HG03442 (cell line): ENCODE measurements around the gene CD82.

ENCODE experiments used
- ATAC-seq: cut with Tn5 transposase; IDR thresholded peaks from one replicate; pipeline ENCODE4 v1.9.1; 2021; ENCODE audit warnings: mild to moderate bottlenecking, moderate library complexity; ENCODE audit not compliant: unreplicated experiment

Gene CD82

GRCh38 chr11:44597358-44598012 is 32.0 kb downstream of the CD82 start:
- ATAC-seq, result peak; percentile 7

DNA sequence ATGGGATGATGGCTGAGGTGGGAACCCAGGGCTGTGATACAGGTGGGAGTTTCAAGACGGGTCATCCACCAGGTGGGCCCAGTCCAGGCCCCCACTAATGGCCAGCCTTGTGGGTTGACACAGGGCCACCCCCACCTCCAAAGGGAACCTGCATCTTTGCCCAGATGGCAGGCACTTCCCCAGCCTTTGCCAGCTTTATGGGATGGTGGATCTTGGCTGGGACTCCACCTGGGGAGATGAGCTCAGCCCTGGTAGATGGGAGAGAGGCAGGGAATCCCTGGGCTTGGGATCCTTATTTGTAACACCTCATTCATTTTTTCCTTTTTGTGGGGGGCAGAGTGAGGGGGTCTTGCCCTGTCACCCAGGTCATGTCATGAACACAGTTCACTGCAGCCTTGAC is 33.4 kb downstream of the CD82 start:
- no peak for ATAC-seq

DNA sequence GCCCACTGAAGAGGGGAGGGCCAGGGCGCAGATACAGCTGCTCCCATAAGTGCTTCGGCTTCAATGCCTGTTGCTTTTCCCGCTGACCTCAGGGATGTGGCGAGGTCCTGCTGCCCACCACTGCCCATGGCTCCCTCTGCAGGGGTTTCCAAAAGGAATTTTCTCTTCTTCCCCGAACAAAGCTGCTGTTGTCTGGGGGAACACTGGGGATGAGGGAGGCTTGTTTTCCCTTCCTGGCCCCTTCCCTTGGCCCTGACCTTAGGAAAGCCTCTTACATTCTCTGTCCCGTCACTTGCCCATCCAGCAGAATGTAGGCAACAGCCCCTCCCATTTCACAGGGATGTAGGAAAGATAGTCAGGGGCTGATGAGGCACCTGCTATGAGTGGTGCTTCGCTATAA is 34.8 kb downstream of the CD82 start:
- no peak for ATAC-seq

DNA sequence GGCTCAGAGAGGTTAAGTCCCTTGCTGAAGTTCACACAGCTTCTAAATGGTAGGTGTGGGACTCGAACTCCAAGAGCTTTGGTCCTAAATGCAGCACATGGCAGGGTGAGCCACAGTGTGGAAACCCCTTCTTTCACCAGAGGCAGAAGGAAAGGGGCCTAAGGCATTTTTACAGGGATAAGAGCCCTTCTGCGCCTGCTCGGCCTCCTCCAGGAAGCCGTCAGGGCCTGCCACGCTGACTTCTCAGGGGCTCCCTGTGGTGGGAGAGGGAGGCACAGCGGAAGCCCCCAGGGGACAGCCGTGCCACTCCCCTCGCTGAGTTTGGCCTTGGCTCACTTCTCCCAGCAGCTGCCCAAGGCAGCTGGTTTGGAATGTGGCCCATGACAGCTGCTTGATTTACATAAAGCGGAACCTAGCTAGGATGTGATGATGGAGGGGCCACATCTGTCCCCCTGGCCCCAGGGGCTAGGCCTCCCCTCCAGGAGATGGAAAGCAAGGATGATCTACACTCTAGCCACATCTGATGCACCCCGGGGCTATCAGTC is 35.4 kb downstream of the CD82 start:
- peak; percentile 21 for ATAC-seq

DNA sequence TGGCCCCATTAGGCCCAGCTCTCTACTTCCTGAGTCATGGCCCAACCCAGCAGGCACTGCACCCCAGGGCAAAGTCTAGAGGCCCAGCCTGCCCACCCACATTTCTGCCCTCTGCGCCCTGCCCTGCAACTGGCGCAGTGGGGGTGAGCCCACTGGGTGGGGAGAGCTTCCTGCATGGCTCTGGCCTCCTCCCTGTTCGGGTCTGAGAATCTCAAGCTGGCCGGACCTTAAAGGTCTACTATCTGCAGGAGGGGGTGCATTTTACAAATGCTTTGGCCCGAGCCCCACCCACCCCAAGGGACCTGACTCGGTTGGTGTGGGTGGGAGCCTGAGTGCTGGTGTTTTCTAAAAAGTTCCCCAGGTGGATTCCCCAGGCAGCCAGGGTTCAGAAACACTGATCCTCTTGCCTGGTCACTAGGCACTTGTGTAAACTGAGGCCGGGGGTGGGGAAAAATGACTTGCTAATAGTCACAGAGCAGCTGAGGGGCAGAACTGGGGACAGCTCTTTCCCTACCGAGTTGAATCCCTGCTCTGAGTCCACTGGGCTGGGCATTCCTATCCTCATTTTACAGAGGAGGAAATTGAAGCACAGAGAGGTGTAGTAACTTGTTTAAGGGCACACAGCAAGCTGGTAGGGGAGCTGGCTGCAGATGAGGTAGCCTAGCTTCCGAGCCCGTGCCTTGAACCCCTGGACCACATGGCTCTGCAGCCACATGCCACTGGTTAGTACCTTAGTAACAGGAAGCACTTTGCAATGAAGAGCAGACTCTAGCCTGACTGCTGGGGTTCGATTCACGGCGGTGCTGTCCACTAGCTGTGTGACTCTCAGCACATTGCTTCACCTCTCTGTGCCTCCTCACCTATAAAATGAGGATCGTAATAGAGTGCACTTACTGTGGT is 36.3 kb downstream of the CD82 start:
- ATAC-seq, result peak; percentile 36

GRCh38 chr11:44602891-44603310 is 37.4 kb downstream of the CD82 start:
- ATAC-seq, result no peak

- ATAC-seq, result no peak
Measured at GRCh38 chr11:44604171-44604581, 38.7 kb downstream of the CD82 start.

GRCh38 chr11:44605068-44605708 is 39.7 kb downstream of the CD82 start:
- ATAC-seq, result no peak

DNA sequence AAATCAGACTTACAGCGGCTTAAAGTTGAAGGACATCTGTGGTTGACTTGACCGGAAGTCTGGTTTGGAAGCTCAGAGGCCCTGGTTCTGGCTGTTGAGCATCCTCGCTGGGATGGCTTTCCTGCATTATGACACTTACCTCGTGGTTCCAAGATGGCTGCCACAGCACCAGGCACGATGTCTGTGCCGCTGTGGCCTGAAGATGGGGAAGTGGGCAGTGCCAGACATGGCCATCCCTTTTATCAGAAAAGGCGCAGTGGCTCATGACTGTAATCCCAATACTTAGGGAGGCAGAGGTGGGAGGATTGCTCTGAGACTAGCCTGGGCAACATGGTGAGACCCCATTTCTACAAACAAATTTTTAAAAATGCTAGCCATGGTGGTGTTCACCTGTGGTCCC is 40.5 kb downstream of the CD82 start:
- no peak for ATAC-seq

- no peak for ATAC-seq
Measured at GRCh38 chr11:44606472-44606871, 41.0 kb downstream of the CD82 start.

DNA sequence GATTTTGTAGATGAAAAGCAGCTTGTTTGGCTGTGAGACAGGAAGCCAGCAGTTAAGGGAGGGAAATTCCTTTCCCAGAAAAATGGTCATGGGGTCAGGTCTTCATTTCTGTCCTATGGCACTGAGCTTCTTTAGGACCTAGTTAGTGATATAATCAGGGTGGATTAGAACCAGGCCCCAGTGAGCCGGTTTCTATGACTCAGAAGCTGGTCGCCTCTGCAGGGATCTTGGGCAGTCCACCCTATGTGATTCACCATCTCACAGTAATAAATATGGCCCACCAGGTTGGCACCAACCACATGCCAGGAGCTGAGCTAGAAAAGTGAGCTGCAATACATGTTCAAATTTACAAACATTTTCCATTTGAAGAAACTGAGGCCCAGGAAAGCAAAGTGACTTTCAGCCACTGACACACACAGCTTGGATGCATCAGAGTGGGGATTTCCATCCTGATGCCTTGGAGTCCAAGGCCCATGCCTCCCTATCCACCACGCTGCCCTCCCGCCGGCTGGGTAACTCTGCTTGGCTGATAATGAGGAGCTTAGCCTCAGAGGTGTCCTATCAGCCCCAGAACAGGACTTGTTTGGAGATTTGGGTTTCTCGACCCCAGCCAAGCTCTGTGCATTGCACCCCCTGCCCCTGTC is 42.0 kb downstream of the CD82 start:
- no peak for ATAC-seq

GRCh38 chr11:44607987-44608386 is 42.5 kb downstream of the CD82 start:
- ATAC-seq, result no peak

DNA sequence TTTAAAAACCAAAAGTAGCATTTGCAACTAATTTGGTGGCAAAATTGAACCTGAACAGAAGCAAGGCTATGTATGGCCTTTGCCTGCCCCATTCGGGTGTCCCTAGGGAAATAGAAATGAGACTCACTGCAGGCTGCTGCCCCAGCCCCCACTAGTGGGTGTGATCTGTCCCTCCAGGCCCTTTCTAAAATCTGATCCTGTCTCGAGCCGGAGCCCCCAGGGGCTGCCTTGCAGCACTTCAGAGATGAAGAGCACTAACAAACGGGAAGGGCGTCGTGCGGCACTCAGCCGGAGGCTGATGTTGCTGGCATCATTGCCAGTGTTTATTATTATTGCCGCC is 43.2 kb downstream of the CD82 start:
- no peak for ATAC-seq

GRCh38 chr11:44608991-44609782 is 43.7 kb downstream of the CD82 start:
- peak; percentile 45 for ATAC-seq

- ATAC-seq, result no peak
Measured at GRCh38 chr11:44609783-44610155, 44.3 kb downstream of the CD82 start.

DNA sequence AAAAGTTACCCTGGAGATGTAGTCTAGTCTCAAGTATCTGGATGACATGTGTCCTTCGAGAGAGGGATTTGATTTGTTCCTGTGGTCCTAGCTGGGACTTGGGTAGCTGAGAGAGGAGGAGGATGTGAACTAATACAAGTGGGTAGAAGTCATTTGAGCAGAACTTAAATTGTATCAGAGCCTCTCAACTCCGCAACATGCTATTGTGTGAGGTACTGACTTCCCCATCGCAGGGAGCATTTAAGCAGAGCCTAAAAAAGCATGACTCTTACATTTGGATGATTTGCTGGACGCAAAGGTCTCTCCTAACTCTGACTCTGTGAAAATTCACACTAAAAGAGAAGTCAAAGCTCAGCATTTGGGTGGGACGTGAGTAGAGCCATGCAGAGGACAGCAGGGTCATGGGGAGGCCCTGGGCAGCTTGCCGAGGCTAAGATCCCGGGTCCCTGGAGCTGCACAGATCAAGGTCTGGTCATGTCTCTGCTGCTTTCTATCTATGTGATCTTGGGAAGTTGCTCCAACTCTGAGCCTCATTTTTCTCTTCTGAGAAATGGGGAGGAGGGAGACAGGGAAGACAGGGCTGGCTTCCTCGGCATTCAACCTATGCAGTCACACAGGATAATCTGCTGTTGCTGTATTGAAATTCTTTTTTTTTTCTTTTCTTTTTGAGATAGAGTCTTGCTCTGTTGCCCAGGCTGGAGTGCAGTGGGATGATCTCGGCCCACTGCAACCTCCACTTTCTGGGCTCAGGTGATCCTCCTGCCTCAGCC is 44.9 kb downstream of the CD82 start:
- no peak for ATAC-seq

DNA sequence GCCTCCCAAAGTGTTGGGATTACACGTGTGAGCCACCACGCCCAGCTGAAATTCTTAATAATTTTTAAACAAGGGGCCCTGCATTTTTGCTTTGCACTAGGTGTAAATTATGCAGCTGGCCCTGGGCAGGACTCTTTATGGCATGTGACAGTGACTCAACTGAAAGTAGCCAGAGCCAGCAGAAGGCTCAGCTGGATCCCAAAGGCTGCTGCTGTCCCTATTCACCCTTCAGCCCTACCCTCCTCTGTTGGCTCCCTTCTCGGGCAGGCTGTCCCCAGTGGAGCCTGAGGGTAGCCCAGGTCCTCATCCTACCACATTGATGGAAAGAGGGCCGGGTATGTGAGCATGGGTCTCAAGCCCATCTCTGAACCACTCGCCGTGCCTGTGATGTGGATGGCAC is 45.6 kb downstream of the CD82 start:
- no peak for ATAC-seq

GRCh38 chr11:44611687-44612434 is 46.4 kb downstream of the CD82 start:
- ATAC-seq, result no peak

GRCh38 chr11:44613153-44613552 is 47.7 kb downstream of the CD82 start:
- ATAC-seq, result no peak
